ENCODE data around the gene STK33.
"Not testable (repeated sequence)": the region's sequence is repeated elsewhere in the genome, so short reads cannot be mapped to it uniquely, and the experiment has no call there.

STK33 gene

DNA sequence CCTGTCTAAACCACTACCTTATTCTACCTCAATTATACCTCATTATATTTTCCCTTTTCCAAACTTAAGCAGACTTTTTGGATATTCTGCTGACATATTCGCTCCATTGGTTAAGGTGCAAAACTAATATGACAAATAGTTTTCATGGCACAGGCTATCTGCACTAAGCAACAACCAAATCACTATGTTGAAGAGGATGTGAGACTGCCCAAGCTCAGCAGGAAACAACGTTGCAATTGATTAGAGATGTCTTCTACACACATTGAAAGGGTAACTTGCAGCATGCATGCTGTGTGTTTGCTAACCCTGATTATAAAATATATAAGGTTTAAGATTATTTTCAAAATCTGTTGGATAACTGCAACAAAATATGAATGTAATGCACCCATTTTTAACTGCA lies 61.6 kb downstream of the STK33 start:
- H3K36me3 Mint-ChIP-seq = no peaks in the 10 kb centered on the region
- no peaks in the 10 kb centered on the region for H3K4me1 Mint-ChIP-seq
- no peak for DNase-seq (ENCODE audit: low spot score in 2 of 2)
- ATAC-seq = no peak
- H3K27ac Mint-ChIP-seq = no peak overlapping the region
- H3K4me3 Mint-ChIP-seq = no peak overlapping the region
- no peaks in the 10 kb centered on the region for H3K9me3 Mint-ChIP-seq

DNA sequence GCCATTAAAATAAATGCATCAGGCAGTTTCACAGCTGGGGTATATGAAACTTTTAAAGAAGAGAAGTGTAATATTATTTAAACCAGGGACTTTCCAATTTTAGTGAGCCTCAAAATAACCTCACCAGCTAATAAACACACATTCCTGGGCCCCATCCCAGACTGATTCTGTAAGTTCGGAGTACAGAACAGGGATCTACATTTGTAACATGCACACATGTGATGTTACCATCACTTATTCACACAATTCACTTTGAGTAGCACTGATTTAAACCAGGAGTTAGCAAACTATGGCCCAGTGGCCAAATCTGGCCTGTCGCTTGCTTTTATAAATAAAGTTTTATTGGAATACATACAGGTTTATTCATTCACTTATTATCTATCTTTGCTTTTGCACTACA lies 62.0 kb downstream of the STK33 start:
- H3K27ac Mint-ChIP-seq = no peak overlapping the region
- no peaks in the 10 kb centered on the region for H3K4me1 Mint-ChIP-seq
- no peak overlapping the region for H3K4me3 Mint-ChIP-seq
- DNase-seq (ENCODE audit: low spot score in 2 of 2) (no peak), ATAC-seq (no peak)
- no peaks in the 10 kb centered on the region for H3K9me3 Mint-ChIP-seq
- H3K36me3 Mint-ChIP-seq = no peaks in the 10 kb centered on the region

DNA sequence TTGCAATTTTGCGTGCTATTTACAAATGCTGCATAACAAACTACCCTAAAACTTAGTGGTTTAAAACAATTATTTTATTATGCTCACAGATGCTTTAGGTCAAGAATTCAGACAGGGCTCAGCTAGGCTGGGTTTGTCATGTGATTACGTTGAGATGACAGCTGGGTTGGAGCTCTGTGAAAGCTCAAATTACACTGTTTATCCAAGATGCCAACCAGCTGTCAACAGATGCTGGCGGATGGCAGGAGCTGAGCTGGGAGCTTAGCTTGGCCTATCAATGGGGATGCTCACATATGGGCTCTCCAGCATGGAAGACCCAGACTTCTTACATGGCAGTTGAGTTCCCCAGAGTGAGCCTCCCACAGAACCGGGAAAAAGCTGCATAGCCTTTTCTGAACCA lies 62.7 kb downstream of the STK33 start:
- Mint-ChIP-seq H3K4me3 (no peak overlapping the region), H3K9me3 (no peaks in the 10 kb centered on the region), H3K27ac (no peak overlapping the region), H3K4me1 (no peaks in the 10 kb centered on the region), H3K36me3 (no peaks in the 10 kb centered on the region)
- ATAC-seq (no peak), DNase-seq (ENCODE audit: low spot score in 2 of 2) (no peak)

DNA sequence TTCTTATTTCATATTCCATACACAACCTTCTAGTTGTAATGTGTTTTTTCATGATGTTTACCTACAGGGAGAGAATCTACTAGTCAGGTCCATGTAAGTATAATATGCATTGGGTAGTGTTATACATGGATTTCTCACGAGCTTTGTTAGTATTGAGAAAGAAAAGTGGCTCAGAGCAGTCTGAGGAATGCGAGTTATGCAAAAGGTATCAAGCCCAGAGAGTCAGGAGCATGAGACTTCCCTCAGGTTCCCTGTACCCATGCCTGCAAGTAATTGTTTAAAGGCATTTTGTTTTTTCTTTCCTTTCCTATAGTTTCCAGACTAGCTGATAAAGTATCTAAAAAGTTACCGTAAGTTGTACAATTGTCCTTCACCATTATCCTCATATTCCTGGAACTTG lies 66.1 kb downstream of the STK33 start:
- DNase-seq (ENCODE audit: low spot score in 2 of 2) (no peak), ATAC-seq (no peak)
- Mint-ChIP-seq H3K4me1 (no peaks in the 10 kb centered on the region), H3K9me3 (no peaks in the 10 kb centered on the region), H3K4me3 (no peak overlapping the region), H3K36me3 (no peaks in the 10 kb centered on the region), H3K27ac (no peak overlapping the region)

DNA sequence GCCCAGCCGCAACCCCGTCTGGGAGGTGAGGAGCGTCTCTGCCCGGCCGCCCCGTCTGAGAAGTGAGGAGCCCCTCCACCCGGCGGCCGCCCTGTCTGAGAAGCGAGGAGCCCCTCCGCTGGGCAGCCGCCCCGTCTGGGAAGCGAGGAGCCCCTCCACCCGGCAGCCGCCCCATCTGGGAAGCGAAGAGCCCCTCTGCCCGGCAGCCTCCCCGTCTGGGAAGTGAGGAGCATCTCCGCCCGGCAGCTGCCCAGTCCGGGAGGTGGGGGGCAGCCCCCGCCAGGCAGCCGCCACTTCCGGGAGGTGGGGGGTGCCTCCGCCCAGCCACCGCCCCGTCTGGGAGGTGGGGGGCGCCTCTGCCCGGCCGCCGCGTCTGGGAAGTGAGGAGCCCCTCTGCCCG lies 70.6 kb downstream of the STK33 start:
- no peaks in the 10 kb centered on the region for H3K4me1 Mint-ChIP-seq
- H3K36me3 Mint-ChIP-seq = no peaks in the 10 kb centered on the region
- no peak overlapping the region for H3K4me3 Mint-ChIP-seq
- peaks cover 3% of the 10 kb centered on the region for H3K9me3 Mint-ChIP-seq
- DNase-seq (ENCODE audit: low spot score in 2 of 2) (no peak), ATAC-seq (no peak)
- no peak overlapping the region for H3K27ac Mint-ChIP-seq

DNA sequence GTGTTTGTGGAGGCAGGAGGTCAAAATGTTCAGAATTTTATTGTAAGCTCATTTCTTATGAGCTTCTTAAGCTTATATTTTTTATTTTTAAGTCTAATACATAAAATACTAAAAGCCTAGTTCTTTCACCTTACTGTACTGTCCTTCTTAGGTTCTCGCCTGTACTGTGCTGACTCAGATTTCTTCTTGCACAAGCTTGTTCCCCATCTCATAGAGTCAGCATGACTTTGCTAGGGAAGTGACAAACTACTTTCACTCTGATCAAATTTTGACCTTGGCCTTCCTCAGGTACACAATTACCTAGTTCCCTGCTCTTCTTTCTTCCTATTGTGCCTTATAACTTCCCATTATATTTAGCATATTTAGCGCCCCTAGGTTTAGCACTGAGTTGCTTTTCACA lies 81.5 kb downstream of the STK33 start:
- no peaks in the 10 kb centered on the region for H3K4me1 Mint-ChIP-seq
- H3K27ac Mint-ChIP-seq = no peak overlapping the region
- no peaks in the 10 kb centered on the region for H3K9me3 Mint-ChIP-seq
- H3K36me3 Mint-ChIP-seq = no peaks in the 10 kb centered on the region
- no peak for ATAC-seq
- no peak for DNase-seq (ENCODE audit: low spot score in 2 of 2)
- H3K4me3 Mint-ChIP-seq = no peak overlapping the region

DNA sequence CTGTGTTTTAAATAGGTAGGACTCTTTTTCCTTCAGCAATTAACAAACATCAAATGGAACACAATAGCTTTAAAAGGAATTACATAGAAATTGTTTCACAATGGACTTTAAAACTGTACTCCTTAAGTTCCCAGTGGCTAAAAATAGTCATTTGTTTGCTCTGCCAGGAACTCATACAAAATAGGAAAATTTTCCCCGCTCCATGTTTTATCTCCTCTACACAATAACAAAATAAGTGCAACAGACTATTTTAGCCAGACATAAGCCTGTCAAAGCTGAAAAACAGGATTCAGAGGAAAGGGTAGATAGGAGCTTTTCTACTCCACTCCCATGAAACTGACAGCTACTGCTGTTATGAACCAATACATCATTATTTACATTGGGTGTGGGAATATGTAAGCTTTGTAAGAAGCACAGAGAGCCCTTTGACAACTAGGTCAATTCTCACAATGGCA lies 90.1 kb downstream of the STK33 start:
- no peak overlapping the region for H3K27ac Mint-ChIP-seq
- no peaks in the 10 kb centered on the region for H3K36me3 Mint-ChIP-seq
- no peaks in the 10 kb centered on the region for H3K9me3 Mint-ChIP-seq
- no peaks in the 10 kb centered on the region for H3K4me1 Mint-ChIP-seq
- ATAC-seq = no peak
- H3K4me3 Mint-ChIP-seq = no peak overlapping the region
- no peak for DNase-seq (ENCODE audit: low spot score in 2 of 2)

DNA sequence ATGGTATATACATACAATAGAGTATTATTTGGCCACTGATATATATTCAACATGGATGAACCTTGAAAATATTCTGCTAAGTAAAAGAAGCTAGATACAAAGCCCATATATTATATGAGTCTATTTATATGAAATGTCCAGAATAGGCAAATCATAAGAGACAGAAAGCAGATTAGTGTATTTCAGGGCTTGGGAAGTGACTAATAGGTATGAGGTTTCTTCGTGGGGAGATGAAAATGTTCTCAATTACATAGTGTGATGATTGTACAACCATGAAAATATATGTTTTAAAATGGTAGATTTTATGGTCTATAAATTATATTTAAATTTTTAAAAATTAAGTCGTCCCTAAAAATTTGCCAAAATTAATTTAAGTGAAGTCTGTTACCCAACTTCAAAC lies 92.2 kb downstream of the STK33 start:
- H3K36me3 Mint-ChIP-seq = no peaks in the 10 kb centered on the region
- ATAC-seq (no peak), DNase-seq (ENCODE audit: low spot score in 2 of 2) (no peak)
- H3K9me3 Mint-ChIP-seq = no peaks in the 10 kb centered on the region
- no peaks in the 10 kb centered on the region for H3K4me1 Mint-ChIP-seq
- no peak overlapping the region for H3K4me3 Mint-ChIP-seq
- no peak overlapping the region for H3K27ac Mint-ChIP-seq

DNA sequence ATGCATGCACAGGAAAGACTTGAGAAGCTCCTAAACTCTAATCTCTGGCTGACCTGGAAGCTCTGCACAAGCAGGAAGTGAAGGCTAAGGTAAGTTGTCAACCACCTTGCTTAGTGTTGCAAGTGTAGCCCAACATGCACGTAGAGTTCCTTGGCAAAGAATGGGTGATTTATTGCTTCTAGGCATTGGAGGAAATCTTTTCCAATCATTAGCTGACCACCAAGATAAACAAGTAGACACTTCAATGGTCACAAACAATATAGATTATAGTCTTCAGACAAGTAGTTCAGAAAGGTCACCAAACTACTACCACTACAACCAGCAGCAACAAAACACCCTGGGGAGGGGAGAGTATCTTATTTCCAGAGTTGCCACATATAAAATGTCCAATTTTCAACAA lies 105.6 kb downstream of the STK33 start:
- H3K36me3 Mint-ChIP-seq = no peaks in the 10 kb centered on the region
- H3K4me3 Mint-ChIP-seq = no peak overlapping the region
- DNase-seq (ENCODE audit: low spot score in 2 of 2) (no peak), ATAC-seq (no peak)
- H3K4me1 Mint-ChIP-seq = no peaks in the 10 kb centered on the region
- no peak overlapping the region for H3K27ac Mint-ChIP-seq
- H3K9me3 Mint-ChIP-seq = peaks cover 6% of the 10 kb centered on the region

DNA sequence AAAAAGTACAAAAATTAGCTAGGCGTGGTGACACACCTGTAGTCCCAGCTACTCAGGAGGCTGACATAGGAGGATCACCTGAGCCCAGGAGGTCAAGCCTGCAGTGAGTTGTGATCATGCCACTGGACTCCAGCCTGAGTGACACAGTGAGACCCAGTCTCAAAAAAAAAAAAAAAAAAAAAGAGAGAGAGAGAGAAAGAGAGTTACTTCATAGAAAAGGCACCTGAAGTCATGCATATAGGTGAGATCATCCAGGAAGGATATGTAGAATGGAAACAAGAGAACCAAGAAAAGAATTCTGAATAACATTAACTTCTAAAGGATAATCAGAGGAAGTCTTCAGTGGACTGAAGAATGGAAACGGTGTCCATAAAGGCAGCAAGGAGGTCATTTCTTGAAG lies 106.8 kb downstream of the STK33 start:
- no peaks in the 10 kb centered on the region for H3K9me3 Mint-ChIP-seq
- H3K4me3 Mint-ChIP-seq = no peak overlapping the region
- ATAC-seq (no peak), DNase-seq (ENCODE audit: low spot score in 2 of 2) (no peak)
- no peaks in the 10 kb centered on the region for H3K4me1 Mint-ChIP-seq
- H3K27ac Mint-ChIP-seq = no peak overlapping the region
- no peaks in the 10 kb centered on the region for H3K36me3 Mint-ChIP-seq

DNA sequence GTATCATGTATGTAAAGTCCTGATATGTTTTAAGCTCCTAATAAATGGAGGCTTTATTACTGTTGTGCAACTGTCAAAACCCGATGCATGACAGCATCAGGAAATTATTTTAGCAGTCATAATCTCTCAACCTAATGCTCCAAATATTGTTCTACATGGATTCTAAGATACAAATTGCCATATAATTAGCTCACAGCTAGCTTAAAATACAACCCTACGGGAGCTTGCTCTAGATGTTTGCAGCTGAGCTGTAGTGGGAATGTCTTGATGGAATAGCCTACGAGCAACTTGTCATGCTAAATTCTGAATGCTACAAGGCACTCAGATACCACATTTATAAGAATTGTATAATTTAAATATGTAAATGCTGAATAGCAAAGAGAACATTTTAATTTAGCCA lies 109.8 kb downstream of the STK33 start:
- H3K36me3 Mint-ChIP-seq = no peaks in the 10 kb centered on the region
- no peak for DNase-seq (ENCODE audit: low spot score in 2 of 2)
- ATAC-seq = no peak
- no peaks in the 10 kb centered on the region for H3K9me3 Mint-ChIP-seq
- H3K27ac Mint-ChIP-seq = no peak overlapping the region
- H3K4me3 Mint-ChIP-seq = no peak overlapping the region
- no peaks in the 10 kb centered on the region for H3K4me1 Mint-ChIP-seq

DNA sequence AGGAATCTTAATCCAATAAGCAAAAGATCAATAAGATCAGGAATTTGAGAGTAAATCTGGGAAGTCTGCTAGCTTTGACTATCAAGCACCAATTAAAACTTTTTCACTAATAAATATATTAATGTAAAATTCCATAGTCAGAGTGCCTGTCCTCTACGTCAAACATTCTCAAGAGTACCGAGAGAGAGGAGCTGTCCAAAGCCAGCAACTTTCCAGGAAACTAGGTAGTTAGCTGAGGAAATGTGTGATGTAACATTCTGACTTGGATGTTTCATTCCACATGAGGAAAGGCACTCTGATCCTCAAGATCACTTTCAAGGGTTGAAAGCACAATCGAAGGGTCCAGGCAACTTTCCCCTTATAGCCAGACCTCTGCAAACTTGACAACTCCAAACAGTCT lies 113.2 kb downstream of the STK33 start:
- Mint-ChIP-seq H3K36me3 (no peaks in the 10 kb centered on the region), H3K4me3 (no peak overlapping the region), H3K9me3 (no peaks in the 10 kb centered on the region), H3K27ac (no peak overlapping the region), H3K4me1 (no peaks in the 10 kb centered on the region)
- no peak for DNase-seq (ENCODE audit: low spot score in 2 of 2)
- no peak for ATAC-seq

DNA sequence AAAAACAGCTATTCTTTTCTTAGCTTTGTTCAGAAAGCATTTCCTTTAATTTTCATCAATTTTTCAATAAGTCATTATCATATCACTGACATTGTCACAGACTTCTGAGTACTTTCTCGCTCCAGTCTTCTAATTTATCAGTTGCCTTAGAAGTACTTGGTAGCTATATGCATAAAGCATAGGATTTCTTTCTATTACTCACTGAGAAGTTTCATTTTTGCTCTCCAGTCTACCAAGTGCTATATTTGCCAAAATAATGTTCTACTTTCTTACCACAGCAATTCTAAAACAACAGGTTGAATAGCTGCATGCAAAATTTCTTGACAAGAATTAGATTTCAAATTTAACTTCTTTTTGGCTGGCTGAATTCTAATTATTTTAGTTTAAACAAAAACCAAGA lies 116.3 kb downstream of the STK33 start:
- H3K4me1 Mint-ChIP-seq = no peaks in the 10 kb centered on the region
- no peak overlapping the region for H3K4me3 Mint-ChIP-seq
- no peaks in the 10 kb centered on the region for H3K36me3 Mint-ChIP-seq
- DNase-seq (ENCODE audit: low spot score in 2 of 2) (no peak), ATAC-seq (no peak)
- H3K9me3 Mint-ChIP-seq = no peaks in the 10 kb centered on the region
- H3K27ac Mint-ChIP-seq = no peak overlapping the region

DNA sequence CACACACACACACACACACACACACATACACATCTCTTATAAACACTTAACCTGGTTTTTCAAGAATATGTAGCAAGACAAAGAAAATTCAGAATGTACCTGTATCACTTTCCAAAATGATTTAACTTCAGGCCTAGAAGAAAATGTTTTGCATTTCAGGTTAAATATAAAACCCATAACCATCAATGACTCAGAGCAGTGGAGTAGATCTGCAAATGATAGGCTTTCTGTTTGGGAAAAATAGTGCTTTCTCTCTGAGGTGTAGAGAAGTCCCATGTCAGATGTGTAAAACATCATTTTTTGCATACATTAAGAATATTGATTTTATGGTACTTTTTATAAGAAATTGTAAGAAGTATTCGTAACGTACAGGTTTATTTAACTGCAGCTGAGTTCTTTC lies 116.9 kb downstream of the STK33 start:
- no peak overlapping the region for H3K4me3 Mint-ChIP-seq
- ATAC-seq = no peak
- no peaks in the 10 kb centered on the region for H3K9me3 Mint-ChIP-seq
- no peaks in the 10 kb centered on the region for H3K4me1 Mint-ChIP-seq
- no peak overlapping the region for H3K27ac Mint-ChIP-seq
- no peak for DNase-seq (ENCODE audit: low spot score in 2 of 2)
- no peaks in the 10 kb centered on the region for H3K36me3 Mint-ChIP-seq

DNA sequence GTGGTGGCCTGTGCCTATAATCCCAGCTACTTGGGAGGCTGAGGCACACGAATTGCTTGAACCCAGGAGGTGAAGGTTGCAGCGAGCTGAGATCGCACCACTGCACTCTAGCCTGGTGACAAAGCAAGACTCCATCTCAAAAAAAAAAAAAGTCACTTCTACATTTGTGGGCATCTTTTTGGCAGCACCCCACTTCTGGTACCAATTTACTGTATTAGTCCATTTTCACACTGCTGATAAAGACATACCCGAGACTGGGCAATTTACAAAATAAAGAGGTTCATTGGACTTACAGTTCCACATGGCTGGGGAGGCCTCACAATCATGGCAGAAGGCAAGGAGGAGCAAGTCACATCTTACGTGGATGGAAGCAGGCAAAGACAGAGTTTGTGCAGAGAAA lies 126.2 kb downstream of the STK33 start:
- not testable (repeated sequence) for ATAC-seq; DNase-seq (ENCODE audit: low spot score in 2 of 2); H3K9me3 Mint-ChIP-seq; H3K4me1 Mint-ChIP-seq; H3K4me3 Mint-ChIP-seq; H3K36me3 Mint-ChIP-seq; H3K27ac Mint-ChIP-seq

DNA sequence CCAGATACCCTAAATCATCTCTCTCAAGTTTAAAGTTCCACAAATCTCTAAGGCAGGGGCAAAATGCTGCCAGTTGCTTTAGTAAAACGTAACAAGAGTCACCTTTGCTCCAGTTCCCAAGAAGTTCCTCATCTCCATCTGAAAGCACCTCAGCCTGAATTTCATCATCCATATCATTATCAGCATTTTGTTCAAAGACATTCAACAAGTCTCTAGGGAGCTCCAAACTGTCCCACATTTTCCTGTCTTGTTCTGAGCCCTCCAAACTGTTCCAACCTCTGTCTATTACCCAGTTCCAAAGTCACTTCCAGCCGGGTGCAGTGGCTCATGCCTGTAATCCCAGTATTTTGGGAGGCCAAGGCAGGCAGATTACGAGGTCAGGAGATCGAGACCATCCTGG lies 126.7 kb downstream of the STK33 start:
- H3K27ac Mint-ChIP-seq; H3K36me3 Mint-ChIP-seq; DNase-seq (ENCODE audit: low spot score in 2 of 2); ATAC-seq; H3K4me1 Mint-ChIP-seq; H3K4me3 Mint-ChIP-seq; H3K9me3 Mint-ChIP-seq: not testable (repeated sequence)

DNA sequence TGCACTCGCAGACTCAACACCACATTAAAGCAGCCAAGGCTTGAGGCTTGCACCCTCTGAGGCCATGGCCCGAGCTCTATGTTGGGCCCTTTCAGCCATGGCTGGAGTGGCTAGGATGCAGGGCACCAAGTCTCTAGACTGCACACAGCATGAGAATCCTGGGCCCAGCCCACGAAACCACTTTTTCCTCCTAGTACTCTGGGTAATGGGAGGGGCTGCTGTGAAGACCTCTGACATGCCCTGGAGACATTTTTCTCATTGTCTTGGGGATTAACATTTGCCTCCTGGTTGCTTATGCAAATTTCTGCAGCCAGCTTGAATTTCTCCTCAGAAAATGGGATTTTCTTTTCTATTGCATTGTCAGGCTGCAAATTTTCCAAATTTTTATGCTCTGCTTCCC lies 127.1 kb downstream of the STK33 start:
- not testable (repeated sequence) for DNase-seq (ENCODE audit: low spot score in 2 of 2); H3K27ac Mint-ChIP-seq; H3K36me3 Mint-ChIP-seq; H3K4me1 Mint-ChIP-seq; H3K9me3 Mint-ChIP-seq; H3K4me3 Mint-ChIP-seq; ATAC-seq
